ENCODE data around the gene AP3S2.

Gene AP3S2

GRCh38 chr15:89830639-89831038, 63.2 kb downstream of the AP3S2 start:
- DNase-seq = no peak

GRCh38 chr15:89829616-89830440, 64.0 kb downstream of the AP3S2 start:
- DNase-seq = no peak

GRCh38 chr15:89829161-89829560, 64.6 kb downstream of the AP3S2 start:
- no peak for DNase-seq

DNA sequence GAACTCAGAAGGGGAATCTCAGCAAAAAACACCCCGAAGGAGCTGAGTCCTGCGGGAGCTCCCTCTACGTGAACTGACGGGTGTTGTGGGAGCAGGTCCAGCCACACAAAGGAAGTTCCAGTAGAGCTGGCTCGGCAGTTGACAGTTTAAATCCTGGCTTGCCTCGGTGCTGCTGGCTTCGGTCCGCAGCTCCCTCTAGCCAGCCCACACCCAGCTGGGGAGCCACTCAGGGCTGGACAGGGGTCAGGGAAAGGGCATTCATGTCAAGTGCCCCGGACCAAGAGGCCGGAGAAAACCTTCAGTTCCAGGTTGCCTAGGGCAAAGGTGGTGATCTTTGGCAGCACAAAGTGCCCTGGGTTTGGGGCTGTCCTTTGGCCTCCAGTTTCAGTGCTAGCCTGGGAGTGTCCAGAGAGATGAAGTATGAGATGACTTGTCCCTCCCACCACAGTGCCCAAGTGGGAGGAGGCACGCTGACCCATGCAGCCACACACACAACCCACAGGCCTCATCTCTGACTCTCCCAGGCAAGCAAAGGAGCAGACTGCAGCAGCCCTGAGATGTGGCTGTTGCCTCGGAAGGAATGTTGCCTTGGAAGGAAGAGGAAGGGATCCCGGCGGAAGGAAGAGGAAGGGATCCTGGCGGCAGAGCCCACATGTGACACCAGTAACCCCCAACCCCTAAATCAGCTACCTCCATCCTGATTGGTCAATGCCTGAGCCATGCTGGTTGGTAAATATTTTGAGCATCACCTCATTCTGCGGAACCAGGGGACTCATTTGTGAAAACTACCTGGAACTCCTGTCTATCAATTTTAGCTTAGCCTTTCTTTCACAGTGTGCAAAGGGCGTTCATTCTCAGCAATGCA, 65.3 kb downstream of the AP3S2 start:
- DNase-seq = no peak

- DNase-seq = no peak
Measured at GRCh38 chr15:89827829-89828228, 66.0 kb downstream of the AP3S2 start.

GRCh38 chr15:89826671-89827655, 66.8 kb downstream of the AP3S2 start:
- no peak for DNase-seq

- DNase-seq = peak; percentile 47
Measured at GRCh38 chr15:89825271-89825940, 68.4 kb downstream of the AP3S2 start.

- DNase-seq = no peak
Measured at GRCh38 chr15:89824607-89824867, 69.3 kb downstream of the AP3S2 start.

DNA sequence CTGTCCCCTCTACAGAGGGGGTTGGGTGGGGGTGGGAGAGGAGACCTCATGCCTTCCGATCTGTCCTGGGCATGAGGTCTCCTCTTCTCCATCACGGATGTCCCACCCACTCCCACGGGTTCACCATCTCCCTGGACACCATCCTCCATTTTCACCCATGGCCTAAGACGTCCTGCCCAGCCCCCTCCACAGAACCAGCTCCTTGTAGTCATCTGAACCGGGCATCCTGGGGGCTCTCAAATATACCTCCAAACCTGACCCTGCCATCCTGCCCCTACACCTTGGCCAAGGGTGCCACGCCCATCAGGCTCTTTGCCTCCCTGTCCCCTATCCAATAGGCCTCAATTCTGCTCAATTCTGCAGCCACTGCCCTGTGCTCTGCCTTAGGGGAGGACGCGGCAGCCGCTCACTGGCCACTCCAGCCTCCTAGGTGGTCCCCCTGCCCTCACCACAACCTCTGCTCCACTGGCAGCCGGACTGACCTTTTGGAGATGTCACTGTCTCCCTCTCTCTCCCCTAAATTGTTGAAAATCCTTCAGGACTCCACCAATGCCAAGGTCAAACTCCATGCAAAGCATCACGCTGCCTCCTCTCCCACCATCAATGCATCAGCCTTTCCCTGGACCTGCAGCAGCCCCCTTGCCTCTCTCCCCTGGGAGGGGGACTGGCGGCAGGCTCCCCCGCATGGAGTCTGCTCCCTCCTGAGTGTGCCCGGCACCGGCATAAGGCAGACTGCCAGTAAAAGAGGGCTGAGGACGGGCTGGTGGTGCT, 69.8 kb downstream of the AP3S2 start:
- DNase-seq = no peak

DNA sequence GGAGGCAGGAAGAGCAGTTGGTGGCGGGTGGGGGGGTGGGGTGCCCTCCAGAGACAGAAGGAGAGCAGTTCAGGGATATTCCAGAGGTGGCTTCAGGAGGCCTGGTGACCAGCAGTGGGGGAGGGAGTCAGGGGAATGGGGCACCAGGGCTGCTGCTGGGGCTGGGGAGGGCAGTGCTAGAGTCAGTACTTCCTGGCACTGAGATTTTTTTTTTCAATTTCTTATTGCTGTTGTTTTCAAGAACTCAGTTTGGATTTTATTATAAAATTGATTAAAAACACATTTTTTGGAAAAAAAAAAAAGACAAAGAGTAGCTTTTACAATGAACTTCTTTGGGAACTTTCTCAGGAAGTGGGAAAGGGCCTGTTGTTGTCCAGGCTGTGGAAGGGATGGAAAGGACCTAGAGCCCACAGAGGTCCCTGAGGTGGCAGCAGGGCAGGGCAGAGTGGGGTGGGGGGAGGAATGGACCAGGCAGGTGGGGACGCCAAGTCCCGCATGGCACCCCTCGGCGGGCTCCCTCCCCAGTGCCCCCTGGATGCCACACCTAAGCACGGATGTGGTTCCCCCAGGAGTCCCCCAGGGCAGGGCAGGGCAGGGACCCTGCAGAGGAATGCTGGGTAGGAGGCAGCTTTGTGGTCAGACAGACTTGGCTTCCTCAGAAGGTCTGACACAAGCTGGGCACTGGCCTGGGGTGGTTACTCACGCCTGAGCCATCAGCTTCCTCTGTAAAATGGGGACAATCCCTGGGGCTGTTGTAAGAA, 70.7 kb downstream of the AP3S2 start:
- peak; percentile 54 for DNase-seq

DNA sequence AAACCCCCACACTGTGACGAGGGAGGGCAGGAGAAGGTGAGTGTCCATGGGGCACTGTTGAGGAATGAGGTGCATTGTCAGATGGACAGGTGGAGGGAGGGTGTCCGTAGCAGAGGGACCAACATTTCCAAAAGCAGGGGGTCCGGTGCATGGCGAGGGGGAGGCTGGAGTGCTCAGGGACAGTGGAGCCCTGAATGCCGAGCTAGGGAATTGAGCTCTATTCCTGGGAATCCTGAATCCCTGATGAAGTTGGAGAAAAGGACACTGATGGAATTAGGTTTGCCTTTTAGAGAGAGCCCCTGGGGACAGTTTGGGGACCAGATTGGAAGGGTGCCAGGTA, 71.2 kb downstream of the AP3S2 start:
- no peak for DNase-seq

GRCh38 chr15:89822026-89822425, 71.8 kb downstream of the AP3S2 start:
- no peak for DNase-seq

DNA sequence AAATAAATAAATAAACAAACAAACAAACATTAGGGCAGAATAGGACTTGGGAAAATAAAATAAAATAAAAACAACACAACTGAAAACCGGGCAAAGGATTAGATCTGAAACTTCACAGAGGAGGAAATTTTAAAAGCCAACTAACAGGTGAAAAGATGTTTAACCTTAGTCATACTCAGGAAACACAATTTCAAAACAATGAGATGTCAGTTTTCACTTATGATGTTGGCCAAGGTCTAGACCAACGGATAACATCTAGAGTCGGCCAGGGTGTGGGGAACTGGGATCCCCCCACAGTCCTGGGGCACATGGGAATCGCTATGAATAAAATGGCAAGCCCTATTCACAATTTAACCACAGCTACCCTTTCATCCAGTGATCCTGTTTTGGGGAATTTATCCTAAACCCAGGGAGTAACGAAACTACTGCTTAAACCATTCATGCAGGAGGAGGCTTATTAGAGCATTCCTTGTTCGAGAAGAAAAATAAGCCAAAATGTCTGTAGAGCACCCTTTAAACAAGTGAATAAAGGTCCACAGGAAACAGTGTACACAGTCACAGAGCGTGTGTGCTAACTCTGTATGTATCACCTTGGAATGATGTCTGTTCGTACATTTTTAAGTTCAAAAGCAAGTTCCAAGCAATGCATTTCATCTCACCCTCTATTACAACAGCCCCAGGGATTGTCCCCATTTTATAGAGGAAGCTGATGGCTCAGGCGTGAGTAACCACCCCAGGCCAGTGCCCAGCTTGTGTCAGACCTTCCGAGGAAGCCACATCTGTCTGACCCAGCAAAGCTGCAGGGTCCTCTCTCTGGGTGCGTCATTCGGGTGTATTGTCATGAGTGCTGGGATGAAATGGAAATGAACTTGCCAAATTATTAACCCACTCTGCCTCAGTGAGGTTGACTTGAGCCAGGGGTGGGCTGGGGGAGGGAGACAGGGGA, 72.9 kb downstream of the AP3S2 start:
- DNase-seq = peak; percentile 77

DNA sequence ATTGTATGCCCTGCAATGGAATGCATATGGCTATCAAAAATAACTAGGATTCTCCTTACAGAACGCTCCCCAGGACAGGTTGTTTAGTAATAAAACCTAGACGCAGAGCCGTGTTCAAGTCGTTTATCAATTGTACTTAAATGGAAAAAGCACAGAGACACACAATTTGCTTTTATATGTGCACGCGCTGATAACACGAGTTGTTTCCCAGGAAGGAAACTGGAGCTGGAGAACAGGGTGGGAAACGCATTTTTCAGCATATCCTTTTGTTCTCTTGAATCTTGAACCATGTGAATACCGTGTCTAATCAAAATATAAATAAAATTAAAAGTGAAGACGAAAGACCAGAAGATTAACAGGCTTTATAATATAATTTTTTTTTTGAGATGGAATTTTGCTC, 75.5 kb downstream of the AP3S2 start:
- no peak for DNase-seq

DNA sequence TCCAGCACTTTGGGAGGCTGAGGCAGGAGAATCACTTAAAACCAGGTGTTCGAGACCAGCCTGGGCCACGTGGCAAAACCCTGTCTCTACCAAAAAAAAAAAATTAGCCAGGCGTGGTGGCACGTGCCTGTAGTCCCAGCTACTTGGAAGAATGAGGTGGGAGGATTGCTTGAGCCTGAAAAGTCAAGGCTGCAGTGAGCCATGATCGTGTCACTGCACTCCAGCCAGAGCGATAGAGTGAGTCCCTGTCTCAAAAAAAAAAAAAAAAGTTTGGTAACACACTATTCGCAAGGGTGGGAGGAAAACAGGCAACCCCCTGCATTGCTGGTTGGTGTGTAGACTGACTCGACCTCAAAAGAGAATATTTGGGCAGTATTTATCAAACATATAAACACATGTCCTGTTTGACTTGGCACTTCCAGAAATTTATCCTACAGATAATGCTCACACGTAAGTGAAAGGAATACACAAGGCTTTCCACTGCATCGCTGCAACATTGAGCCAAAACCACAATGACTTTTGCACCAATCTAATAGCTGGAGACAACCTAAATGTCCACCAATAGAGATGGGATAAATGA, 76.0 kb downstream of the AP3S2 start:
- DNase-seq = no peak

DNA sequence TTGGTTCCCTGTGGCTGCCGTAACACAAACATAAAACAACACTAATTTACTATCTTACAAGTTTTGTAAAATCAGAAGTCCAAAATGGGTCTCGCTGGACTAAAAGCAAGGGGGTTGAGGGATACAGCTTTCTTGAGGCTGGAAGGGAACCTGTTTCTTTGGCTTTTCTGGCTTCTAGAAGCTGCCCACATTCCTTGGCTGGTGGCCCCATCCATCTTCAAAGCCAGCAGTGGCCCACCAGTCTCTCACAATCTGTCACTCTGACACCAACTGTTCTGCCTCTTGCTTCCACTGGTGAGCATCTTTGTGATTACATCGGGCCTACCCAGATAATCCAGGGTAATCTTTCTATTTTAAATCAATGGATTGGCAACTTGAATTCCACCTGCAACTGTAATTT, 78.0 kb downstream of the AP3S2 start:
- DNase-seq = no peak

GRCh38 chr15:89814112-89814742, 79.6 kb downstream of the AP3S2 start:
- no peak for DNase-seq

GRCh38 chr15:89813381-89814111, 80.2 kb downstream of the AP3S2 start:
- DNase-seq = no peak

All from CD4-positive, alpha-beta T cell treated with Interferon gamma for 1 hour (primary cell).